COLO668 (cell line): Measurements from ENCODE around the gene COL4A2.

Source experiments
- DNase-seq: peaks from one replicate; lab custom pipeline; 2025; ENCODE audit not compliant: unreplicated experiment; lab: John Stamatoyannopoulos, UW

Gene COL4A2

DNA sequence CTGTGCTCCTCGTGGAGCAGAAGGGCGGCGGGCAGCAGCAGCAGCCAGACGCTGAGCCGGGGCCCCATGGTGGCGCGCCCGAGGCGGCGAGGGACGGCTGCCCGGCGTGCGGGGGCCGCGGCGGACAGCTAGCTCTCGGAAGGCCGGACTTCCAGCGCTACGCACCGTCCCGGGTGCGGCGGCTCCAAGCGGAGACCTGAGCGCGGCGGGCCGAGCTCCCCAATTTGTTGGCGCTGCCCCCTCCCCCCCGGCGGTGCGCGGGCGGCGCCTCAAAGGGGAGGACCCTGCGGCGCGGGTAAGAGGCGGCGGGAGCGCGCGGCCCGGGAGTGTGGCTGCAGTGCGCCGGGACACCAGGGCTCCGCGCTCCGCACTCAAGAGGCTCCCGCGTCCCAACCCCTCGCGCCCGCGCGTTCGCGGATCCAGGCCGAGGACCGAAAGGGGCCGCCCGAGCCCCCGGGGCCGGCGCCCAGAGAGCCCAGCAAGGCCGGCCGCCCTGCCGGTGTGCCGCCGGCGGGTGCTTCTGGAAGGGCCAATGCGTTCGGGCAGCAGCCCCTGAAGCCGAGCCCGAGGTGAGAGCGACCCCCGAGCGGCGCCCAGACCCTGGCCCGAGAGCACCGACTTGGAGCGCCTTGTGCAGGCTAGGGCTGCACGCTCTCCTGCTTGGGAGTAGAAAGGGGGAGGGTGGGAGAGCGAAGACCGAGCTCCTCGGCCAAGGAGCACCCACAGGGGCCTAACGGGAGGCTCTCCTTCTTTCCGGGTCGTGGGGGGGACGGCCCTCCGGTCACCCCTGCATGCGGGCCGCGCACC lies at the start of gene COL4A2, which contains the start of gene COL4A1:
COL4A2 (plus strand) TSS at position 325 of the 807 bp plus-strand sequence. CDS start 620 bp downstream, outside the sequence.
COL4A1 (minus strand) TSS at position 198 of the 807 bp plus-strand sequence; CDS start at position 68, 130 bp downstream.
- DNase-seq = peak; percentile 59

DNA sequence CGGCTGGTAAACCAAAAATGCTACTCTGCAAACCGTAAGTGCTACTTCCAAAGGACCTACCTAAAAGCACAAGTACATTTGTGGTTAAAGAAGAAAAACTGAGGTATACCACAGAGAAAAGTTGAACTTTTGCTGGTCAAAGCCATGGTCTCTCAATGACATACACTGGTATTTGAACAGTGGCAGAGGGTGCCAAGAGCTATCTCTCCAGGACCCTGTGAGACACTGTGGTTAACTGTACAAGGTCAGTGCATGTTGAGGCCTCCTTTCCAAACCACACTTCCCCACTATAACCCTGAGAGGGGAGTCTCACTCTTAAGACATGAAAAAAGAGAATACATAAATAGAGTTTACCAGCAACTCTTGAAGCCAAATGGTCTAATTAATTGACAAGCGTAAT lies 49.7 kb upstream of the COL4A2 start:
- DNase-seq = no peak

DNA sequence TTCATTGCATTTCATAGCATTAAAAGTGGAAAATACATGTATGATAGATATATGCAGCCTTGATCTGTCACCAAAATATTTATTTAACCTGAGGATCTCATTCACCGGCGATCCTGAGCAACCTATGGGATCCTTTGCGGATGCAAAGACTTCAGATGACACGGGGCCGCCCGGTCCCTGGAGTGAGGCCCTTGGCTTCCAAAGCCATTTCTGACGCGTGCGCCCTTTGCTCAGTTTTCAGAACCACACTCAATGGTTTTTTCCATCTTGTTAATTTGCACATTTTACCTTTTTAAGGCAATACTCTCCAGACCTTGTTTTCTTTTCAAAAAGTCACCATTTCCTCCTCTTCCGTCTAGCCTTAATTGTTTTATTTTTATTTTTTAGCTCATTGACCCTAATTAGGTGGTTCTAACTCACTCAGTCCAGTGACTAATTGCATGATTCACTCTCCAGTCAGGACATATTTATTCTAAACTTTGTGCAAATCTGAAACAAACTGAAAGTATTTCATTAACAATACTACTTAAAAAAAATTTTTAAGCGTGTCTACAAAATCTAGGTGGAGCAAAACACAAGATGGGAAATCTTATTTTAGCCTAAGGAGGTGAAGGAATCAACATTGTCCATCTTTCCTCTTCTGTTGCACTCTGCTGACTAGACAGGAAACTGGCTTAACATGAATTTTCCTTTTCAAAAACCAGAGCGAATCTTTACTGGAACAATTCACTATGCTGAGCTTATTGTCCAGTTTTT lies 48.0 kb upstream of the COL4A2 start:
- no peak for DNase-seq

DNA sequence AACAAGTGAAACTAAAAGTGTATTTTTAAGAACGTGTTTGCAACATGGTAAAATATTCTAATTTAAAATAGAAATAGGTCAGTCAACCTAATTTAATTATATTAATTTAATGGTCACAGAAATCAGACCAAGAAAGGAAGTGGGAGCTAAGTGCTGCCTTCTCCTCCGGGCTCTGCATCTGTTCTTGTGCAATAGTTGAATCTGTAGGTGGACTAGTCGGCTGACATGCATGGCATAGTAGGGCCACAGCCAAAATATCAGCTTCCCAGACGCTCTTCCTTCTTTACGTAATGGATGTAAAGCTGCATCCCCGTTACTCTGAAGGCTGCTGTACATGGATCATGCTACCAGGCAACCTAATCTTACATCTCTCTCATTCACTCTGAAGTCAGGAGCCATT lies 47.4 kb upstream of the COL4A2 start:
- no peak for DNase-seq

DNA sequence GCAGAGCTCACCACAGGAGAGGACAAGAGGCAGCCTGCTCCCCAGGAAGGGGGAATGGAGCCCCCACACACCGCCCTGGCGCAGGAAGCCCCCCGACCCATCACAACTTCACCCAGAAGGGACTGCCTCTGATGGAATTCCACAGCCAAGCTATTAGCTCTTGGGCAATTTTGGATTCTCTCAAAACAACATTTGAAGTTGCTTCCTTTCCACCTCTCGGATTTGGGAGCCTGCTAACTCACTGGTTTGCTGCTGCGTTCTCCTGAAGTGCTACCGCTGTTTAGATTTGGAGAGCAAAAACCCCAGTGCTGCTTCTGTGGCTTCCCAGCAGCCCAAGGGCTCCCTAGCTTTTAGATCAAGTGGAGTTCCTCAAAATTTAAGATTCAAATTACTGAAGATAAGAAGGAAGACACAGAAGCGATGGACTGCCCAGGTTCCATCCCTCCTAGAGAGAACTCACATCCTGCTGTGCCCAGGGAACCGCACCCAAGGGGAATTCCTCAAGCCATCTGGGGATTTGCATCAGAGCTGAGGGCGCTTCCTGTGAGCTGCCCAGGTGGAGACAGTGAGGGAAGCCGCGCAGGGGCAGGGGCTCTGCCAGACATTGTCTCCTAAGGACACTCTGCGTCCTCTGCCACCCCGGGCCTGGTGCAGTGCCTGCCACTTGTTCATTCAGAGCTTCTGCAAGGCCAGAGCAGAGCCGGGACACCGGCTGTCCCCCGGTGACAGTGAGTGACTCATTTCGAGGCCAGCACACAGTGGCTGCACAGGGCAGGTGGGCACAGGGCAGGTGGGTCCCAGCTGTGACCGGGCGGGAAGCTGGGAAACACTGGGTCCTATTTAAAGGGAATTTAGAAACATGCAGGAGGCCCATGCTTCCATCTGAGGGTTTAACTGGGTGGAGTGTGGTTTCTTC lies 45.7 kb upstream of the COL4A2 start:
- no peak for DNase-seq

DNA sequence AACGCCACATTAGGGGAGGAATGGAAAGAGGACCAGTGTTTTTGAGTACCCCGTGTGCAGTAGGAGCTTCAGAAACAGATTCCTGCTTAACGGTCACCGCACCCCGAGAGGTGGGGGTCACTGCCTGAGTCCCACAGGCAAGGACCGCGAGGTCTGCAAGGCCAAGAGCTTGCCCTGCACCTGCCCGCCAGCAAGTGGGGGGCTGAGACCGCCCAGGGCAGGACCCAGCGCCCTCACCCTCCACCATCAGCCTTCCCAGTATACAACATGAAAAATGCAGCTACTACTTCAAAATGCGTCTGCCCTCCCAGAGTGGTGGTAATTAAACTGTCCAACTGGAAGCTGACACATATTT lies 45.0 kb upstream of the COL4A2 start:
- DNase-seq = no peak

DNA sequence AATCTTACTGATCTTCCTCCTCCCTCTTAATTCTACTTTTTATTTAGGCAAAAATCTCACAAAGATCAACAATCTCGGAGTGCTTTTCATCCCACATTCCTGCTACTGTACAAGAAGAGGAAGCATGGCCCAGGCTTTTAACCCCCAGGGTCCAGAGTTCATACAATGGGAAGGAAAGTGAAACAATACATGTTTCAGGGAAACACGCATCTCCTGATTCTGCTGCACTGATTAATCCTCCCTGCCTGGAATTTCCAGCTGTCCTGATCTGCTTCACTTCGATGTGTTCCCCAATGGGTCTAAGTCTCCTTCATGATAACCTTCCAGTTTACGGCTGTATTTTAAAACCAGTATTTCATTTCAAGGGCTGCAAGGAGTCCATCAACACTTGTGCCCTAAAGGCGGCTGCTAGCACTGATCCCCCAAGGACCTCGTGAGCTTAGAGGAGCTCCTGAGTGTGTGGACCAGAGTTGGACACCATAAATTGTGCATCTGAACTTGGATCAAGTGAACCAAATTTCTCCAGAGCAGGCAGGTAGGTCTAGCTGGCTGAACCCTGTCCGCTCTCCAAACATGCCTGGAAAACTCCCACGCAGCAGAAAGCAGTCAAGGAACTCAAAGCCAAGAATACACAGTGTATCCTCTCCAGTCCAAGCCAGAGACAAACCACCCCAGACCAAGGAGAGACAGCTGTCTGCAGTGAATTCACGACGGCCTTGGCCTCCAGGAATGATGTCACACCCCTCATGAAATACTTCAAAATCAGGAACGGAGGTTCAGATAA lies 44.4 kb upstream of the COL4A2 start:
- DNase-seq = no peak

DNA sequence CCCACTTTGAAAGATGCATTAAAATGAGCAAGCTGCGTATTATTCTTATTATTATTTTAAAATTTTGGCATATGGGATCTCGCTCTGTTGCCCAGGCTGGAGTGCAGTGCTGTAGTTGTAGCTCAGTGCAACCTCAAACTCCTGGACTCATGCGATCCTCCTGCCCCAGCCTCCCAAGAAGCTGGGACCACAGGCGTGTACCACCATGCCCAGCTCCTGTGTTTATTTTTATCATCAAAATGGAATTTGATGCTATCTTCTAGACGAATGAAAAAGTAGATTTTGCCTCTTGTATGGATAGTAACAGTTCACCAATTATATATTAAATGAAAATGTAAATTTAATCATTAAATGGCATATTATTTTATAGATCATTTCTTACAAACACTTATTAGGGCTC lies 43.7 kb upstream of the COL4A2 start:
- DNase-seq = no peak

DNA sequence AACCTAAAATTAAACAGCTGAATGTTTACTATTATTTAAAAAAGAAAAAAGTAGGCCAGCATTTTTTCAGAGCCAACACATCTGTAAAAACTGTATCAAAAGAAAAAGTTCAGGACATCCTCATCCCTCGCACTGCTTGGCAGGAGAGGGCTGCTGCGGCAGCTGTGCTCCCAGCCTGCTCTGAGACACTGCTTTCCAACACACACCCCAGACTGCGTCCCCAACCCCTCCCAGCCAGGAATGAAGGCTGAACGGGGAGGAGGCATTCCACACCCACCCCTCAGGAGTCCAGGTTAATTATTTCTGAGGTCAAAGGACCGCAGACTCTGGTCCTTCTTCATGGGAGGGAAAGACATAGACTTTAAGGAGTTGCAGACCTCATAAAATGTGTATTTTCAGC lies 43.2 kb upstream of the COL4A2 start:
- DNase-seq = no peak

DNA sequence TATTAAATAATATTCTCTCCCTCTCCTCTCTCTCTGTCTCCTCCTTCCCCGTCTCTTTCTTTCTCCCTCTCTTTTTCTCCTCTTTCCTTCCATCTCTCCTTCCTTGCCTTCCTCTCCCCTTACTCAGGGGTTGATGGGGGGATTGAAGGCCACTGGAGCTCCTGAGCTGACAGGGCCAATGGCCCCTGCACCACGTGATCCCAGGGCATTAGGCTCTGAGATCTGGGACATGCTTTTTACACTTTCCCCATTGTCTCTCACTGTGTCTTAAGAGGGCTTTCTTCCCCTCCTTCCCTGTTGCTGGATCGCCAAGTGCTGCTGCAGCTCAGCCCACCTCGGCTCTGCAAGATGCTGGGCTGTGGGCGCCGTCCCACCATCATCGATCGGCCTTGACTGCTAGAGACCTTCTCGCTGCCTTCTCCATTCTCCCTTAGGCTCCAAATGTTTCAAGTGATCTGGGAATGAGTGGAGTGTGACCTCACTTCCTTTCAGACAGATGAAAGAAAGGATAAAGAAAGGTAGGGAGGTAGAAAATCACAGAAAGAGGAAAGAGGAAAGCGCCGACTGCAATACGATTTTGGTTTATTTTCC lies 42.3 kb upstream of the COL4A2 start:
- DNase-seq = no peak

DNA sequence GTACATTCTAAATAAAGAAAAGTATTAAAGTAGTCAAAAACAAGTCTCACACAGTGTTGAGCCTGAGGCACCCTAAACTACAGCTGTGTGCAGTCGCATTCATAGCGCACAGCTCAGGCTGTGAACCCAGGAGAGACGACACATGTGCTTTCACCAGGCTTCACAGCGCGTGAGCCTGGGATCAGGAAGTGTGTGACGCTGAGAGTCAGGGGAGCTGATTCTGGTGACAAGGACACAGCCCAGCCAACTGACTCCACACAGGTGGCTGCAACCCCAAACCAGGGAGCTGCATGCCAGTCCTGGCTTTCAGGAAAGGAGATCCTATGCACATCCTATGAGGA lies 41.8 kb upstream of the COL4A2 start:
- DNase-seq = no peak

DNA sequence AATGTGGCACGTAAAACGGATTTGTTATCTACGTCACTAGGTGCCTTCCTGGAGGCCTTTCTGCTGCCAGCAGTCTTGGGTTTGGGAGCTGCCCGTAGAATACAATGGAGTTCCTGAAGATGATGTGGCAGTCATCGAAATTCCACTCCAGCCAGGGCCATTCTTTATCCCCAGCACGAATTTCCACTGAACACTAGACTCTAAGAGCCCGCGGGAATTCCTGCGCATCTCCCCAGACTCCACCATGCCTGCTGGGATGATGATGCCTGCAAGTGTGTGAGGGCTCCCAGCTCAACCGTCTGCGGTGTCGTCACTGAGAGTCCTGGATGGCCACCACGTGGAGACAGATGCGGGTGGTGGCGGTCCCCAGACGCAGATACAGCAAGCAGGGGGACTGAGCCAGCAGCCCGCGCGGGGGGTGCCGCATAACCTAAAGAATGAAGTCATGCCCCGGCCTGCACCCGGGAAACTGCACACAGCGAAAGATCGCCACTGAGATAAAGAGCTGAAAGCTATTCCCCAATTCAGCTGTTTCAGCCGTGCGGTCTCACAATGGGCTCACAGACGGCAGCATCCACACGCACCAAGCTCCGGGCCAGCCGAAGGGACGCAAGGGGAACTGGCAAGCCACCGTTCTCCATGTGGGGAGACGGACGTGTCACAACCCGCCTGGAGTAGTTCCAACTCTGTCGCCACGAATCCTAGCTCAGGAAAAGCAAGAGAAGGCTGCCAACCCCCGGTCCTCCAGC lies 41.2 kb upstream of the COL4A2 start:
- no peak for DNase-seq

DNA sequence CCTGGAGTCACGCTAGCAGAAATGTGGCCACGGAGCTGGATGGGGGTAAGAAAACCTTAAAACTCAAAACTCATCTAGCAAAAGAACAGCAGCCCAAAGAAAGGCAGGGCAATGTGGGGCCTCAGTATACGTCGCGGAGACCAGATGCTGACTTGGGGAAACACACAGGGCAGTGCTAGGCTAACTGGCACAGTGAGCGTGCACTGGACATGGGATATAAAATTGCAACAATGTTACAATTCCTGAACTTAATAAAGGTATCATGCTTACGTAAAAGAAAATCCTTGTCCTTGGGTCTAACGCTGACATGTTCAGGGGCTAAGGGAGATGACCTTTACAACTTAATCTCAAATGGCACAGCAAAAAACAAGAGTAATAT lies 40.7 kb upstream of the COL4A2 start:
- no peak for DNase-seq

DNA sequence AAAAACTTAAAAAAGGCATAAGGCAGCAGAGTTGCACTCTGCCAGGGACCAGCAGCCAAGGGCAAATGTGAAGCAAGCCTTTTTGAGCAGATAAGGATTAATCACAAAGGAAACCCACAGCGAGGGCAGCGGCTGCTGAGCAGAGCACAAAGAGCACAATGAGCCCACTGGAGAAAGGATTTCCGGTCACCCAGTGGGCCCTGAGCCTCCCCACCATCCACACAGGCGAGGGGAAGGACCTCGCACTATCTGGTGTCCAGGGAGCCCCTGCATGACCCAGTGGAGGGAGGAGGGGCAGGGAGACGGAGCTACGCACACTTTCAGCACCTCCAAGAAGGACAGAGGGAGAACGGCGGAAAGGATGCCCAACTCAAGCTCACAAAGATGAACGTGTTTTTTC lies 40.1 kb upstream of the COL4A2 start:
- DNase-seq = no peak

DNA sequence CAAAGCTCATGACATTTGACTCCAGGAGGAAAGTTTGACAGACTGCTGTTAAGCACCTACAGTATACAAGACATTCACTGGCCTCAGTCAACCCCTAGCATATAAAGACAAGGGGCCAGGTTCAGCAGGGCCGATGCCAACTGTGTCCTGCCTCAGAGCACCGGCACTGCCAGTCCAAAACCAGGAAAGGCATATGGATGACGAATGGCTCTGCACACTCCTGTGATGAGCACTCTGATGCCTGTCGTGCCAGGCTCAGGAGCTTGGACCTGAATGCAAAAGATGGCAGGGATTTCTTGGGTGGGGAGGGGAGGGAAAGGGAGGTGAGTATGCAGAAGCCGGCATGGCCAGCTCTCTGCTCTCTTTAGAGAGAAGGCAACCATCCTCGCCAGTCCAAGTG lies 39.0 kb upstream of the COL4A2 start:
- no peak for DNase-seq

DNA sequence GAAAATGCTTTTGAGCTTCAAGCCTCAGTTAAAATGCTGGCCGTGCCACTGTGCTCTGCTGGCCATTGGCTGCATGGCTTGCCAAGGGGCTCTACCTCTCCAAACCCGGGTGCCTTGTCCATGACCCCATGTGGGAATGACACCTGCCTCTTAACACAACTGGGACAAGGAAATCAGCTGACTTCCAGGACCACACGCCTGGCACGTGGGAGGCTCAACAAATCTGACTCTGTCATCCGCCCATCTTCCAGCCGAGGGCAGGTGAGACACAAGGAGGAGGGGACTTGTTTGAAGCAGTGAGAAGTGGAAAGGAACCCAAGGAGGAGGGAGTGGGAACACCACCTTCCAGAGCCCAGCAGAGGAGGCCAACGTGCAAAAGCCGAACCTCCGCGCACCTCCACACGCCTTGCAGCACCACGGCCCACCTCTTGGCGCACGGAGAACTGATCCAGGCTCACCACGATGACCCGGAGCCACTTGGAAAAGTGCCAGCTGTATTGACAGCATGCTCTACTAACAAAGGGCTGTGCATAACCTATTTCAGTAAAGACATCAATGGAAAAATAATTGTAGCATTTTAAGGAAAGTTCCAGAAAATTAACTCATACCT lies 38.4 kb upstream of the COL4A2 start:
- no peak for DNase-seq

DNA sequence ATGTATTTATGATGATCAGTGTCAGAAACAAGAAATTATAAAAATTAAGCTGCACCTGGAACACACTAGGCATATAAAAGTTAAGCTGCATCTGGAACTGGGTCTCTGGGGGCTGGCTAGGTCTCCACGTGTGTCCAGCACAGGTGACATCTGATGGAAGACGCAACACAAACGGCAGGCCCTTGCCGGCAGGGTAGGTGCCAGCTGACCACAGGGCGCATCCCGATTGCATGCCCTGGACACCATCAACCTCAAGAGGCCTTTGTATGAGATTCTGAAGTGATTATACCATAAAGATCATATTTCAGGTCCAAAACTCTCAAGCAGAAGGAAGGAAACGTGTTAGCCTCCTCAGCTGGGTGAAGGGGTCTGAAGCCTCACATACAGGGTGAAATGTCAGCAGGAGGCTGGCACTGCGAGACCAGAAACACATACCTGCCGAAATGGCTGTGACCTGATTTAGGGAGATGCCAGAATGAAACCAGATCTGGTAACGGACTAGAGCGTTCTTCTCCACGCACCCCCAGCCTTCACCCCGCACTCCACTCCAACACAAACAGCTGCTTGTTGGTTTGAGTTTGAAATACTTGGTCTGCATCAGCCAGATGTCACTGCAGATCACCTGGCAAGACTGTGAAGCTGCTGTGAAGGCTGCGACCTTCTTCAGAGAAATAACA lies 37.4 kb upstream of the COL4A2 start:
- DNase-seq = no peak

DNA sequence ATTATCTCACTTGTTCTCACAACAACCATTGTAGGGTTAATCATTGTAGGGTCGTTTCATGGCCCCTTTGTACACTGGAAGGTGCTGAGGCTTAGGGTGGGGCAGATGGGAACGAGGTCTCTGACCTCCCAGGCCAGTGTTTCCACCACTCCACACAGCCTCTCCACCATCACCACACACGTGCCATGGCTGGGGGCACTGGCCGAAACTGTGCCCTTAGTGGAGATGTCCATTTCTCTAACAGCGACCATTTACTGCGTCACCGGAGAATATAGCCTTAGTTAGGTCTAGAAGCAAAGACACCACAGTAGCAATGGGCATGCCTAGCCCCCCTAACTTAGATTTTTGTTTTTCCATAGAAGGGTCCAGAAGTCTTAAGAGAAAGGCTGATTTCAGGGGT lies 36.6 kb upstream of the COL4A2 start:
- DNase-seq = no peak

DNA sequence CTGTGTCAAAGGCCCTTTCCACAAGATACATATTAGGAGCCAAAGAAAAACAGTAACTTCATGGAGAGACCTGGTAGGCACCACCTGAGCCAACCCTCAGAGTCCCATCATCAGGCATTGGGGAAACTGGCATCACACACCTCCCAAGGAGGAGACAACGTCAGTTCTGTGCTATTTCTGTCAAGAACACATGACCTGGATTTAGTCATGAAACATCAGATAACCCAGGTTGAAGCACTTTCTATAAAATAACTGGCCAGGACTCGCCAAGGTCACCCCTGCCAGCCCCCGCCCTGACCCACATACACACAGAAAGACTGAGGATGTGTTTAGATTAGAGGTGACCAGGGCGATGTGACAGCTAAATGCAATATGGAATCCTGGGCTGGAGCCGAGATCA lies 35.8 kb upstream of the COL4A2 start:
- no peak for DNase-seq
